Right lobe of liver (tissue), 6 donors: Measurements from ENCODE around the gene OSBPL3. TPM values are rescaled to one million over a fixed set of nuclear protein-coding genes. Genes with fewer than 3 reads are reported as not detected.
A peak's percentile ranks its signal among the peaks of the same experiment; 100 is the strongest.

ENCODE experiments used
- ATAC-seq, 4 donors: fragments of 200-7000 bp; cut with Tn5 transposase; one replicate each; pipeline ENCODE4 v1.9.1; 2020; ENCODE audit warnings: mild to moderate bottlenecking in 4 of 4, moderate library complexity in 4 of 4
- DNase-seq, 3 donors: peaks; one replicate each; pipeline ENCODE4 v3.0.0-alpha.2; 2020
- H3K27ac ChIP-seq, 3 donors: fragments of 200-600 bp; one replicate each; pipeline ENCODE4 v1.8.0; 2022
- H3K27me3 ChIP-seq, 2 donors: fragments of 200-600 bp; one replicate each; pipeline ENCODE4 v1.8.0; 2022
- H3K36me3 ChIP-seq, 4 donors: fragments of 200-600 bp; sonication (generic) in 1 of 4; one replicate each; pipeline versions ENCODE4 v1.5.1 to v1.8.0; 2017 to 2022; ENCODE audit warnings: control low read depth in 1 of 4
- H3K4me1 ChIP-seq, 4 donors: fragments of 200-600 bp; sonication (generic) in 1 of 4; one replicate each; pipeline versions ENCODE4 v1.5.1 to v1.8.0; 2017 to 2022; ENCODE audit warnings: control low read depth in 1 of 4
- H3K4me3 ChIP-seq, 3 donors: fragments of 200-600 bp; one replicate each; pipeline ENCODE4 v1.8.0; 2022
- H3K9me3 ChIP-seq, 4 donors: fragments of 200-600 bp; sonication (generic) in 1 of 4; one replicate each; pipeline versions ENCODE4 v1.5.1 to v1.8.0; 2017 to 2022; ENCODE audit warnings: control low read depth in 1 of 4
- CTCF ChIP-seq, 4 donors: fragments of 200-600 bp in 3 of 4; fragments of 450-650 bp in 1 of 4; IDR thresholded peaks; one replicate each; pipeline versions ENCODE4 v1.5.1 to v1.8.0; 2016 to 2022; ENCODE audit warnings: antibody characterized with exemption in 4 of 4, mild to moderate bottlenecking in 2 of 4
- POLR2A ChIP-seq: fragments of 450-650 bp; IDR thresholded peaks from one replicate; pipeline ENCODE4 v1.6.1; 2017; ENCODE audit warnings: antibody characterized with exemption, mild to moderate bottlenecking
- WGBS: methylation state at CpG from one replicate; pipeline ENCODE4 v1.1.6; 2018; ENCODE audit warnings: low coverage, low lambda C conversion rate; ENCODE audit not compliant: insufficient coverage; ENCODE audit errors: missing lambda C conversion rate; 5-methylcytosine and 5-hydroxymethylcytosine counted together
- intact Hi-C, 2 donors: fragments of 100-400 bp; cut with DNase I; formaldehyde crosslinking; loops; one replicate each; pipeline versions ENCODE4 v1.11.2 to v1.14.1; 2022
- total RNA-seq, 6 experiments: library from RNA; depleted of rRNA in 2 of 6; stranded (reverse); fragments of >200 nt in 2 of 6; fragmentation: NEBNext Ultra II Directional in 3 of 6; extraction: Animal tissue kit (Norgen Biotek cat#: 25700) in 3 of 6; gene quantifications; one replicate each; pipeline versions ENCODE4 v1.1.0 to v1.2.4, GENCODE V29; 2016 to 2023
- donor health status: DM: no; HTN: yes; CAD: no.
- donor health status: DM: no; HTN: no; CAD: no.
- donor health status: DM: no; HTN: no; CAD: no.
- donor health status: DM: no; HTN: yes; CAD: no.
- donor health status: DM: no; HTN: yes; CAD: no.

OSBPL3 gene
- total RNA-seq, 6 experiments from 2014 or later, result 0.70 to 8.2 (median 2.4) TPM

GRCh38 chr7:24819916-24820689 lies 159.9 kb downstream of the OSBPL3 start:
- TF ChIP-seq CTCF (IDR thresholded peaks at IDR 0.05), result peak; percentile 88 to 91 (median 89)
- no peak for TF ChIP-seq POLR2A
- Histone ChIP-seq H3K9me3 (no peaks in the 10 kb centered on the region), H3K4me1 (peaks cover 0 to 4% (median 0%) of the 10 kb centered on the region in 4 donors), H3K4me3 (no peak overlapping the region), H3K27me3 (no peaks in the 10 kb centered on the region), H3K36me3 (no peaks in the 10 kb centered on the region), H3K27ac (peak overlapping the region in 1 of 3 donors; percentile 19)
- WGBS, result 4% methylated on average over 11 of the region's 11 CpGs
- DNase-seq, result peak; percentile 69 to 78 (median 77)
- ATAC-seq, result peak; percentile 93 to 98 (median 97)
- intact Hi-C loops, result loop anchor here in 1 of 2 donors (10.0 kb wide), 1 partner anchor 255 kb away; no protein-coding TSS in a partner anchor

GRCh38 chr7:24817339-24817738 lies 162.6 kb downstream of the OSBPL3 start:
- Histone ChIP-seq H3K27ac (no peak overlapping the region), H3K4me1 (peaks cover 0 to 4% (median 0%) of the 10 kb centered on the region in 4 donors), H3K36me3 (no peaks in the 10 kb centered on the region), H3K27me3 (no peaks in the 10 kb centered on the region), H3K9me3 (no peaks in the 10 kb centered on the region), H3K4me3 (no peak overlapping the region)
- DNase-seq (no peak), ATAC-seq (no peak)
- no peak for TF ChIP-seq CTCF (IDR thresholded peaks at IDR 0.05)
- TF ChIP-seq POLR2A, result no peak
- WGBS, result 81% methylated on average over 3 of the region's 4 CpGs
- intact Hi-C loops, result loop anchor here in 1 of 2 donors (10.0 kb wide), 1 partner anchor 257 kb away; no protein-coding TSS in a partner anchor

- no peak for ATAC-seq
- peaks cover 0 to 4% (median 0%) of the 10 kb centered on the region in 4 donors for H3K4me1 ChIP-seq
- no peak overlapping the region for H3K27ac ChIP-seq
- no peaks in the 10 kb centered on the region for H3K36me3 ChIP-seq
- 94% methylated on average over 3 of the region's 3 CpGs for WGBS
- TF ChIP-seq POLR2A (no peak), CTCF (IDR thresholded peaks at IDR 0.05) (no peak)
- intact Hi-C loops, result loop anchor here in 1 of 2 donors (10.0 kb wide), 1 partner anchor 258 kb away; no protein-coding TSS in a partner anchor
- no peak overlapping the region for H3K4me3 ChIP-seq
- DNase-seq, result no peak
- no peaks in the 10 kb centered on the region for H3K27me3 ChIP-seq
- H3K9me3 ChIP-seq, result no peaks in the 10 kb centered on the region
Observed at GRCh38 chr7:24816868-24817267, 163.1 kb downstream of the OSBPL3 start.

GRCh38 chr7:24812305-24812945 lies 167.6 kb downstream of the OSBPL3 start:
- Histone ChIP-seq H3K9me3 (no peaks in the 10 kb centered on the region), H3K4me3 (no peak overlapping the region), H3K27me3 (no peaks in the 10 kb centered on the region), H3K4me1 (no peaks in the 10 kb centered on the region), H3K27ac (no peak overlapping the region), H3K36me3 (no peaks in the 10 kb centered on the region)
- peak; percentile 93 to 99 (median 98) for ATAC-seq
- 56% methylated on average over 4 of the region's 4 CpGs for WGBS
- no peak for TF ChIP-seq POLR2A
- TF ChIP-seq CTCF (IDR thresholded peaks at IDR 0.05), result peak; percentile 80 to 93 (median 92)
- intact Hi-C loops, result loop anchor here in 1 of 2 donors (10.0 kb wide), 1 partner anchor 262 kb away; no protein-coding TSS in a partner anchor
- peak; percentile 51 to 63 (median 60) for DNase-seq
